GM11168 (cell line): ENCODE results near the gene EIF4A3.

Source experiments
- in situ Hi-C: fragments of 300-500 bp; cut with MboI; formaldehyde crosslinking; loops from one replicate; pipeline ENCODE4 v1.12.0; 2022; ENCODE audit warnings: low sequenced_read_pairs; ENCODE audit not compliant: unreplicated experiment

Gene EIF4A3

GRCh38 chr17:80116921-80117380 lies 30.0 kb downstream of the EIF4A3 start:
- in situ Hi-C loops: no loop called here

- in situ Hi-C loops: no loop called here
Measured at GRCh38 chr17:80116276-80116920, 30.5 kb downstream of the EIF4A3 start.

GRCh38 chr17:80115159-80115558 lies 31.8 kb downstream of the EIF4A3 start:
- in situ Hi-C loops: no loop called here

GRCh38 chr17:80114758-80115157 lies 32.2 kb downstream of the EIF4A3 start:
- in situ Hi-C loops: no loop called here

GRCh38 chr17:80113033-80113484 lies 33.9 kb downstream of the EIF4A3 start:
- in situ Hi-C loops: no loop called here

- in situ Hi-C loops: no loop called here
Measured at GRCh38 chr17:80112471-80113032, 34.4 kb downstream of the EIF4A3 start.

- in situ Hi-C loops: no loop called here
Measured at GRCh38 chr17:80111702-80112470, 35.0 kb downstream of the EIF4A3 start.

- in situ Hi-C loops: no loop called here
Measured at GRCh38 chr17:80110927-80111701, 35.8 kb downstream of the EIF4A3 start.

GRCh38 chr17:80110447-80110812 lies 36.5 kb downstream of the EIF4A3 start:
- in situ Hi-C loops: no loop called here

GRCh38 chr17:80109713-80110446 lies 37.0 kb downstream of the EIF4A3 start:
- in situ Hi-C loops: no loop called here

GRCh38 chr17:80109066-80109660 lies 37.8 kb downstream of the EIF4A3 start:
- in situ Hi-C loops: no loop called here

GRCh38 chr17:80108036-80108971 lies 38.6 kb downstream of the EIF4A3 start:
- in situ Hi-C loops: no loop called here

- in situ Hi-C loops: no loop called here
Measured at GRCh38 chr17:80107231-80108021, 39.5 kb downstream of the EIF4A3 start.

- in situ Hi-C loops: no loop called here
Measured at GRCh38 chr17:80106751-80107150, 40.2 kb downstream of the EIF4A3 start.

- in situ Hi-C loops: no loop called here
Measured at GRCh38 chr17:80106176-80106575, 40.8 kb downstream of the EIF4A3 start.

GRCh38 chr17:80105762-80106161 lies 41.2 kb downstream of the EIF4A3 start:
- in situ Hi-C loops: no loop called here

- in situ Hi-C loops: no loop called here
Measured at GRCh38 chr17:80104956-80105375, 42.0 kb downstream of the EIF4A3 start.
